Prostate gland (tissue), 2 donors: ENCODE measurements around the gene MAP3K9.

Experiments used
- CTCF ChIP-seq, 4 experiments: fragments of 200-600 bp in 2 of 4; fragments of 450-650 bp in 2 of 4; sonication (generic) in 2 of 4; IDR thresholded peaks; 1 replicate in 3 of 4; 2 replicates in 1 of 4; pipeline ENCODE4 v1.5.1; 2016 to 2019; ENCODE audit warnings: antibody characterized with exemption in 4 of 4, mild to moderate bottlenecking in 2 of 4, moderate library complexity in 2 of 4
- POLR2A ChIP-seq: fragments of 450-650 bp; IDR thresholded peaks from one replicate; pipeline ENCODE4 v1.6.1; 2016; ENCODE audit warnings: antibody characterized with exemption, mild to moderate bottlenecking

DNA sequence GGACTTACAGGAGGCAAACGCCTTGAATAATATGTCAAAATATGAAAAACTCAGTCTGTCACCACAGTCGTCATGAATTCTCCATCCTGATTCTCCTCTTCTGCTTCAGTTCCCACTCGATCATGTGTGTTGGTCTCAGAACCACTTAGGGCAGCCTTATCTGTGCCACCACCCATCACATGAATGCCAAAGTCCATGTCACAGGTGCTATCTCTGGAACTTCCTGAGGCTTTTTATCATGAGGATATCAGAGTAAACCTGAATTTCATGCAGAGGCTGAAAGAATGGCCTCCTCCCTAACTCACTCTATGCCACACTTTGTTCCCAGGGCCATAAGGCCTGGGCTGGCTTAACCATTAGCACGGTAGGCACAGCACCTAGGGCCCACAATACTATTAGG, 28.8 kb upstream of the MAP3K9 start:
- TF ChIP-seq POLR2A: no peak
- no peak for TF ChIP-seq CTCF (IDR thresholded peaks at IDR 0.05)
